ENCODE data around the gene NRCAM.

DNA sequence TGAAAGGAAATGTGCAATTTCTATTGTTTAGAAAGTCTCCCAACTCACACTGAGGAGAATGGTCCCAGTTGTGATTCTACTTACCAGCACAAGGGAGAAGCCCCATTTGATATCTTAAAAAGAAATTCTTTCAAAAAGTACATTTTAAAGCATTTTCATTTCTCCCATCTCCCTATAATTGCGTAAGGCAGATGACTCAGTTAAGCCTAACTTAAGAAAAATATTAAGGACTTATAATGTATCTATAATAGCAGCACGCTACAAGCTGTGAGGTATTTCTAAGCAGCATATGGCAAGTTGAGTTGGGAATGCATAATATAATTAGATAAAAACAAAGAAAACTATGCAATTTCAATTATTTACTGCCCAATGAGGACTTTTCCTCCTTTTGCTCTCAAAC, 8.5 kb upstream of the NRCAM start:
- TF ChIP-seq, protein P1, sequence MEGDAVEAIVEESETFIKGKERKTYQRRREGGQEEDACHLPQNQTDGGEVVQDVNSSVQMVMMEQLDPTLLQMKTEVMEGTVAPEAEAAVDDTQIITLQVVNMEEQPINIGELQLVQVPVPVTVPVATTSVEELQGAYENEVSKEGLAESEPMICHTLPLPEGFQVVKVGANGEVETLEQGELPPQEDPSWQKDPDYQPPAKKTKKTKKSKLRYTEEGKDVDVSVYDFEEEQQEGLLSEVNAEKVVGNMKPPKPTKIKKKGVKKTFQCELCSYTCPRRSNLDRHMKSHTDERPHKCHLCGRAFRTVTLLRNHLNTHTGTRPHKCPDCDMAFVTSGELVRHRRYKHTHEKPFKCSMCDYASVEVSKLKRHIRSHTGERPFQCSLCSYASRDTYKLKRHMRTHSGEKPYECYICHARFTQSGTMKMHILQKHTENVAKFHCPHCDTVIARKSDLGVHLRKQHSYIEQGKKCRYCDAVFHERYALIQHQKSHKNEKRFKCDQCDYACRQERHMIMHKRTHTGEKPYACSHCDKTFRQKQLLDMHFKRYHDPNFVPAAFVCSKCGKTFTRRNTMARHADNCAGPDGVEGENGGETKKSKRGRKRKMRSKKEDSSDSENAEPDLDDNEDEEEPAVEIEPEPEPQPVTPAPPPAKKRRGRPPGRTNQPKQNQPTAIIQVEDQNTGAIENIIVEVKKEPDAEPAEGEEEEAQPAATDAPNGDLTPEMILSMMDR (conservative IDR thresholded peaks at IDR 0.05), result no peak
- TF ChIP-seq ZFX (IDR thresholded peaks at IDR 0.05), result no peak

All from C4-2B (cell line).